GM12864 (cell line): ENCODE measurements around the gene CCDC50.
A peak's percentile ranks its signal among the peaks of the same experiment; 100 is the strongest.

Source experiments
- DNase-seq: peaks from one replicate; pipeline ENCODE4 v3.0.0-alpha.2; 2011; ENCODE audit warnings: low read depth
- H3K4me3 ChIP-seq: 2 replicates; pipeline ENCODE4 v1.5.1; 2011; ENCODE audit warnings: mild to moderate bottlenecking, low read depth, low read length, control low read depth
- CTCF ChIP-seq: IDR thresholded peaks from 2 replicates; pipeline ENCODE4 v1.5.1; 2011; ENCODE audit warnings: low read depth, mild to moderate bottlenecking, moderate library complexity, low read length, control low read depth, inconsistent platforms; ENCODE audit errors: missing control alignments

CCDC50 gene

GRCh38 chr3:191316876-191317603 lies 12.2 kb upstream of the CCDC50 start:
- no peak for DNase-seq
- H3K4me3 ChIP-seq, result no peak overlapping the region
- no peak for TF ChIP-seq CTCF

- no peak overlapping the region for H3K4me3 ChIP-seq
- TF ChIP-seq CTCF, result no peak
- DNase-seq, result no peak
Observed at GRCh38 chr3:191320316-191320715, 8.9 kb upstream of the CCDC50 start.

DNA sequence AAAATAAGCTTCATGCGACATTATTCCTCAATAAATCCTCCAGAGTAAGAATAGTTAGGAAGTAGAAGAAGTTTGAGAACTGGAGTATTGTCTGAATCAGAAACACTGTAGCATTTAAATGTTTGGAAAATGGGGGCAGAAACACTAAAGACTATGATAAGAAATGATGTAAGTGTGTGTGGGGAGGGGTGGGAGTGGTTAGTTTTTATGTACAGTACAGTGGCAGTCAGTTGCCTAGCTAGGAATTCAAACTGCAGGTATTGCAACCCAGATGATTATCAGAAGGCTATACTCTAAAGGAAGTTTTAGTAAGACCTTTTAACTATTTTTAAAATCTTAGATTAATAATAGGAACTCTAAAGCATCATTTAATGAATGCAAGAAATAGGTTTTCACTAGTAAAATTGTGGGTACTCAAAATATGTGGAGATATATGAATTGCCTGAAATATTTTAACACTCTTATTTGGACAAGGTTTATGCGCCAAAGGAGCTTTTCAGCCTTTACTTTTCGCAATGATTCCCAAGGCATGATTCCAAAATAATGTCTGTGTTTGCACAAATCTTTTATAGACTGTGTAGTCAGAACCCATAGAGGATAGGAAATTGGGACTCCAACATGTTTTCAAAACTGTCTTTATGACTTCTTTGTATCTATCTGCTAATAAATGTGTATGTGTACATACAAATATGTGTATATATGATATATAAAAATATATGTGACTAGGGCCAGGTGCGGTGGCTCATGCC lies 8.0 kb upstream of the CCDC50 start:
- TF ChIP-seq CTCF, result no peak
- no peak overlapping the region for H3K4me3 ChIP-seq
- no peak for DNase-seq

DNA sequence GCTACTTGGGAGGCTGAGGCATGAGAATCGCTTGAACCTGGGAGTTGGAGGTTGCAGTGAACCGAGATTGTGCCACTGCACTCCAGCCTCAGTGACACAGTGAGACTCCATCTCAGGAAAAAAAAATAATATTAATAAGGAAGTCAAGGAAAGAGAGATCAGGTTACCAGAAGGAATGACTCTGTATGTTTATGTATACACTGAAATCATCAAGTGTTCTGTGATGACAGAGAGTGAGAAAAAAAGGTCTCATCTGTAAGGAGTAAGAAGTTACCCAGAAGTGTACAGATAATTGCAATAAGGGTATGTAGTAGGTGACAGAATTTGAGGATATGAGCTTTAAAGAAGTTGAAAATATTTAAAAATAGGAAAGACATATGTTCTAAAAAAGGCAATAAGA lies 4.3 kb upstream of the CCDC50 start:
- TF ChIP-seq CTCF, result no peak
- DNase-seq, result no peak
- no peak overlapping the region for H3K4me3 ChIP-seq

DNA sequence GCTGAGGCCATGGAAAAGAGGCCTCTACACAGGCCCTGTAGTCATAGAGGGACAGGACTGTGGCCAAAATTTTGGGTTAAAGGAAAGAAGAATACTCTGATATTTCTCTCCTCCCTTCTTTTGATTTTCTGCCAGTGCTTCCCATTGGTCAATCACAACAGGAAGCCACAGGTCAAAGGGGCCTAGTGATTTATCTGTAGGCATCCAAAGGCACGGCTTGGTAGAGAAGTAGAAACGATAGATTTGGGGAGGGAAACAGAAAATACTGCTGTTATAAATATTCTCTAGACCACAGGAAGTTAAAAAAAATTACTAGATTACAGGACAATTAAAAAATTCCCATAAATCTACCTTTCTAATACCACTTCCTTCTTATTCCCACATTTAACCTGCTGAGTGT lies 1.7 kb upstream of the CCDC50 start:
- no peak for DNase-seq
- no peak for TF ChIP-seq CTCF
- no peak overlapping the region for H3K4me3 ChIP-seq

DNA sequence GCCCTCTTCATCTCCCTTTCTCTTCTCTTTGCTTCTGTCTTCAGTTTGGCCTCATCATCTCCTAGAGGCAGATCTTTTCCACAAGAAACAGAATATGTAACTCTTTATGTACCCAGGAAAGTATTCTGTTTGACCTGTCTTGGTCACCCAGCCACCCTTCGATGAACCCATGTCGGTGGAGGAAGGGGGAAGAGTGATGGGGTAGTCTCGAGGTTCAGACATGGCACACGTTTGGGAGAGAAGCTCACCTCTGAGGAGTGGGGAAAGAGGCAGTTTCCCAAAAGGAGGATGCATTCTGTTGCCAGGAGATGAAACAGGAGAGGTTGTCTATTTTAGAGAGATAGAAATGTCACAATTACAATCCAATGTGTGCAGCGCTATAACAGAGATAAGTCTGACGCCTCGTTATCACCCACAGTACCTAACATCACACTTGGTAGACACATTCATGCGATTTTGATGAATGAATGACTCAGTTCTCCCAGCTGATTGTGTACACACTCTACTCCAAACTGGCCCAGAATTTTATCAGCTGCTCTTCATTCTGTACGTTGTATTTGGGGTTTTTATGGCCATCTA lies 722 bp upstream of the CCDC50 start:
- DNase-seq, result no peak
- TF ChIP-seq CTCF, result no peak
- peak overlapping the region; percentile 86 for H3K4me3 ChIP-seq
